CMK (cell line): ENCODE measurements around the gene CYP2A6.
A peak's percentile ranks its signal among the peaks of the same experiment; 100 is the strongest.
"Not testable (repeated sequence)": the region's sequence is repeated elsewhere in the genome, so short reads cannot be mapped to it uniquely, and the experiment has no call there.

Experiments used
- DNase-seq: peaks from one replicate; pipeline ENCODE4 v3.0.0-alpha.2; 2010; ENCODE audit warnings: low read depth

The CYP2A6 gene

GRCh38 chr19:40850277-40850676, at the start of gene CYP2A6:
TSS of gene CYP2A6 (minus strand) at chr19:40850447. CDS start at chr19:40850426, 21 bp downstream.
- DNase-seq, result not testable (repeated sequence)

GRCh38 chr19:40899964-40900363, 49.7 kb upstream of the CYP2A6 start:
- DNase-seq, result not testable (repeated sequence)

- DNase-seq, result not testable (repeated sequence)
Measured at GRCh38 chr19:40896843-40897789, 46.9 kb upstream of the CYP2A6 start.

- no peak for DNase-seq
Measured at GRCh38 chr19:40896418-40896796, 46.2 kb upstream of the CYP2A6 start.

GRCh38 chr19:40893112-40893511, 42.9 kb upstream of the CYP2A6 start:
- no peak for DNase-seq

- DNase-seq, result no peak
Measured at GRCh38 chr19:40889366-40889765, 39.1 kb upstream of the CYP2A6 start.

GRCh38 chr19:40888191-40888590, 37.9 kb upstream of the CYP2A6 start:
- DNase-seq, result no peak

- DNase-seq, result not testable (repeated sequence)
Measured at GRCh38 chr19:40884187-40884931, 34.1 kb upstream of the CYP2A6 start.

GRCh38 chr19:40882062-40882461, 31.8 kb upstream of the CYP2A6 start, which contains the start of gene CYP2A7:
TSS of gene CYP2A7 (minus strand) at chr19:40882231. CDS start at chr19:40882210, 21 bp downstream.
- not testable (repeated sequence) for DNase-seq

- not testable (repeated sequence) for DNase-seq
Measured at GRCh38 chr19:40879349-40879748, 29.1 kb upstream of the CYP2A6 start.

- peak; percentile 86 for DNase-seq
Measured at GRCh38 chr19:40875526-40875951, 25.3 kb upstream of the CYP2A6 start.

- DNase-seq, result not testable (repeated sequence)
Measured at GRCh38 chr19:40874874-40875273, 24.6 kb upstream of the CYP2A6 start.

GRCh38 chr19:40873873-40874272, 23.6 kb upstream of the CYP2A6 start:
- not testable (repeated sequence) for DNase-seq

- no peak for DNase-seq
Measured at GRCh38 chr19:40872209-40872608, 22.0 kb upstream of the CYP2A6 start.

- no peak for DNase-seq
Measured at GRCh38 chr19:40867701-40868100, 17.5 kb upstream of the CYP2A6 start.

- not testable (repeated sequence) for DNase-seq
Measured at GRCh38 chr19:40864739-40865496, 14.7 kb upstream of the CYP2A6 start.

- no peak for DNase-seq
Measured at GRCh38 chr19:40862785-40863184, 12.5 kb upstream of the CYP2A6 start.

- DNase-seq, result no peak
Measured at GRCh38 chr19:40862333-40862732, 12.1 kb upstream of the CYP2A6 start.

GRCh38 chr19:40858109-40858508, 7.9 kb upstream of the CYP2A6 start:
- no peak for DNase-seq

- not testable (repeated sequence) for DNase-seq
Measured at GRCh38 chr19:40852467-40853152, 2.4 kb upstream of the CYP2A6 start.

GRCh38 chr19:40846722-40847121, 3.5 kb downstream of the CYP2A6 start:
- not testable (repeated sequence) for DNase-seq
